Stomach (tissue), 19 donors: Measurements from ENCODE around the gene DOK6. TPM values are rescaled to one million over a fixed set of nuclear protein-coding genes. Genes with fewer than 3 reads are reported as not detected.

Experiments
- DNase-seq, 2 donors: peaks; one replicate each; pipeline versions ENCODE4 v3.0.0 to v3.0.0-alpha.2; 2013 to 2019
- H3K27ac ChIP-seq, 5 donors: fragments of 200-600 bp in 4 of 5; sonication (generic) in 4 of 5; one replicate each; pipeline ENCODE4 v1.5.1; 2013 to 2019; ENCODE audit warnings: mild to moderate bottlenecking in 1 of 5, moderate library complexity in 1 of 5
- H3K27me3 ChIP-seq, 3 donors: fragments of 200-600 bp; sonication (generic); one replicate each; pipeline ENCODE4 v1.5.1; 2017 to 2019; ENCODE audit warnings: mixed run types in 1 of 3
- H3K36me3 ChIP-seq, 4 donors: fragments of 200-600 bp; sonication (generic); 1 replicate in 3 of 4; 2 replicates in 1 of 4; pipeline ENCODE4 v1.5.1; 2016 to 2019
- H3K4me1 ChIP-seq, 4 donors: fragments of 200-600 bp; sonication (generic); one replicate each; pipeline ENCODE4 v1.5.1; 2016 to 2019
- H3K4me3 ChIP-seq, 4 donors: fragments of 200-600 bp; sonication (generic) in 3 of 4; one replicate each; pipeline ENCODE4 v1.5.1; 2016 to 2019; ENCODE audit warnings: mild to moderate bottlenecking in 1 of 4
- H3K9me3 ChIP-seq, 4 donors: fragments of 200-600 bp; sonication (generic); one replicate each; pipeline ENCODE4 v1.5.1; 2016 to 2019
- EP300 ChIP-seq: sonication (generic); formaldehyde crosslinking; IDR thresholded peaks from one replicate; pipeline ENCODE4 v1.6.1; 2017; ENCODE audit warnings: antibody characterized with exemption
- POLR2A ChIP-seq, 4 donors: fragments of 450-650 bp; IDR thresholded peaks; one replicate each; pipeline ENCODE4 v1.6.1; 2016; ENCODE audit warnings: antibody characterized with exemption in 4 of 4, control low read depth in 2 of 4, mild to moderate bottlenecking in 1 of 4, moderate library complexity in 1 of 4
- POLR2AphosphoS5 ChIP-seq, 3 donors: sonication (generic); formaldehyde crosslinking; IDR thresholded peaks; one replicate each; pipeline ENCODE4 v1.6.1; 2016; ENCODE audit warnings: antibody characterized with exemption in 3 of 3
- WGBS, 5 donors: extraction: QIAGEN DNeasy Blood & Tissue Kit in 3 of 5; methylation state at CpG; one replicate each; pipeline versions ENCODE4 v1.1.5 to v1.1.7; 2013 to 2018; 5-methylcytosine and 5-hydroxymethylcytosine counted together
- intact Hi-C: fragments of 100-400 bp; cut with DNase I; formaldehyde crosslinking; loops from one replicate; pipeline ENCODE4 v1.15.1; 2023; ENCODE audit warnings: low total_unique reads
- long read RNA-seq, 10 donors: transcript quantifications; one replicate each; lab custom pipeline, GENCODE V29; 2026
- polyA plus RNA-seq, 3 donors: library from polyadenylated mRNA; stranded (reverse); fragments of 200-250 nt; gene quantifications; one replicate each; pipeline ENCODE4 v1.2.3, GENCODE V29; 2013
- total RNA-seq, 5 donors: library from RNA; depleted of rRNA; stranded (reverse); fragments of >200 nt; gene quantifications; one replicate each; pipeline versions ENCODE4 v1.1.0 to v1.2.3, GENCODE V29; 2014 to 2016
- TF ChIP-seq, protein P1 (sequence below), 7 experiments: fragments of 450-650 bp in 4 of 7; fragments of 200-600 bp in 3 of 7; sonication (generic) in 3 of 7; IDR thresholded peaks; one replicate each; pipeline ENCODE4 v1.5.1; 2016 to 2019; ENCODE audit warnings: antibody characterized with exemption in 7 of 7, control low read depth in 2 of 7, mild to moderate bottlenecking in 1 of 7
- donor health status: healthy with polysubstance abuse.
- donor health status: Bipolar disorder and iron deficiency.
- donor health status: healthy.

The DOK6 gene
- total RNA-seq (10 to 100 TPM in 1 of 5 donors, 1 to 10 TPM in 3, not detected in 1; 1.2 to 10.1 (median 1.9) TPM), polyA plus RNA-seq (1 to 10 TPM in 1 of 3 donors, under 1 TPM in 2; 0.18 to 1.7 (median 0.31) TPM)
- long read RNA-seq, donor 1, result 0 reads
- long read RNA-seq, donor 2, full-length matches to known transcripts, result 3 of 8 reads
- long read RNA-seq, donor 2, partial matches to known transcripts, result 5 of 8 reads
- long read RNA-seq, donor 2, other reads (novel, unspliced or antisense), result 0 of 8 reads
- long read RNA-seq, donor 3, full-length matches to known transcripts, result 1 of 1 reads
- long read RNA-seq, donor 3, partial matches to known transcripts, result 0 of 1 reads
- long read RNA-seq, donor 3, other reads (novel, unspliced or antisense), result 0 of 1 reads
- long read RNA-seq, donor 4, result 0 reads
- long read RNA-seq, donor 5, partial matches to known transcripts, result 11 of 11 reads
- long read RNA-seq, donor 5, other reads (novel, unspliced or antisense), result 0 of 11 reads
- long read RNA-seq, donor 6, full-length matches to known transcripts, result 3 of 3 reads
- long read RNA-seq, donor 6, partial matches to known transcripts, result 0 of 3 reads
- long read RNA-seq, donor 6, other reads (novel, unspliced or antisense), result 0 of 3 reads
- long read RNA-seq, donor 7, result 0 reads
- long read RNA-seq, donor 8, full-length matches to known transcripts, result 1 of 1 reads
- long read RNA-seq, donor 8, partial matches to known transcripts, result 0 of 1 reads
- long read RNA-seq, donor 8, other reads (novel, unspliced or antisense), result 0 of 1 reads
- long read RNA-seq, donor 9, result 0 reads
- long read RNA-seq, donor 10, full-length matches to known transcripts, result 1 of 1 reads
- long read RNA-seq, donor 10, partial matches to known transcripts, result 0 of 1 reads
- long read RNA-seq, donor 10, other reads (novel, unspliced or antisense), result 0 of 1 reads

DNA sequence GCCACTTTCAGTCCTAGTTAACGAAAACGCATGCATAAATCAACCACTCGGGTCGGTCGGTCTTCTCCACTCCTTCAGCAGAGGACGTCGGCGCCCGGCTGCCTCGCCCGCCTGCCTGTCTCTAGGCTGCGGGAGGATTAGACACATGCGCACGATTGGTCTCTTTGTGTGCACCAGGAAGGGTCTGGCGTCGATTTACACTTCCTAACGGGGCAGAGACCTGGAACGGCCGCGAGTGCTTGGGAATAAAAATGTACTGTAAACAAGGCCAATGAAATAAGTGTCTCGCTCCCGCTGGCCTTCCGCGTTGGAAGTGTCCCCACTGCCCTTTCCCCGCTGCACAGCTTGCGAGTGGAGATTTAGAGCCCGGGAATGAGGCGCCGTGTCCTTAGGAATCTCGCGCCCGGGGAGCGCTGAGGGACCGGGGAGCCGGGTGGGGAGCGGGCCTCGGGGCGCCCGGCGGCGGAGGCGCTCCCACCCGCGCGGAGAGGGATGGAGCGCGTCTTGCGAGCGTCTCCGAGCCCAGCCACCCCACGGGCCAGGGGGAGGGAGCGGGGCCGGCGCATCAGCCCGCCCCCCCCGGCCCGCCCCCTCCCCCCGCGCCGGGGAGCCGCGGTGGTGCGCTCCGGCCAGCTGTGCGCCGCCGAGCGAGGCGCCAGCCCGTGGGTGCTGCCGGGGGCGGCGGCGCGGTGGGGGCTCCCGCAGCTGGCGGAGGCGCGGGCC is at the start of gene DOK6:
Gene DOK6, plus strand, starts transcription at position 636 of the 723 bp plus-strand sequence.
- H3K9me3 ChIP-seq, result peaks cover 0 to 4% (median 0%) of the 10 kb centered on the region in 4 donors
- intact Hi-C loops, result no loop called here
- WGBS, 5 donors, result 1 to 12% (median 2%) methylated on average over 46 to 67 of the region's 79 CpGs
- peak within 1 kb of the TSS; percentile 28 to 80 (median 47) for H3K27ac ChIP-seq
- H3K36me3 ChIP-seq, result no peaks in the 10 kb centered on the region
- H3K4me1 ChIP-seq, result peaks cover 0 to 23% (median 14%) of the 10 kb centered on the region in 4 donors
- TF ChIP-seq, protein P1, sequence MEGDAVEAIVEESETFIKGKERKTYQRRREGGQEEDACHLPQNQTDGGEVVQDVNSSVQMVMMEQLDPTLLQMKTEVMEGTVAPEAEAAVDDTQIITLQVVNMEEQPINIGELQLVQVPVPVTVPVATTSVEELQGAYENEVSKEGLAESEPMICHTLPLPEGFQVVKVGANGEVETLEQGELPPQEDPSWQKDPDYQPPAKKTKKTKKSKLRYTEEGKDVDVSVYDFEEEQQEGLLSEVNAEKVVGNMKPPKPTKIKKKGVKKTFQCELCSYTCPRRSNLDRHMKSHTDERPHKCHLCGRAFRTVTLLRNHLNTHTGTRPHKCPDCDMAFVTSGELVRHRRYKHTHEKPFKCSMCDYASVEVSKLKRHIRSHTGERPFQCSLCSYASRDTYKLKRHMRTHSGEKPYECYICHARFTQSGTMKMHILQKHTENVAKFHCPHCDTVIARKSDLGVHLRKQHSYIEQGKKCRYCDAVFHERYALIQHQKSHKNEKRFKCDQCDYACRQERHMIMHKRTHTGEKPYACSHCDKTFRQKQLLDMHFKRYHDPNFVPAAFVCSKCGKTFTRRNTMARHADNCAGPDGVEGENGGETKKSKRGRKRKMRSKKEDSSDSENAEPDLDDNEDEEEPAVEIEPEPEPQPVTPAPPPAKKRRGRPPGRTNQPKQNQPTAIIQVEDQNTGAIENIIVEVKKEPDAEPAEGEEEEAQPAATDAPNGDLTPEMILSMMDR (IDR thresholded peaks at IDR 0.05), result no peak
- TF ChIP-seq EP300, result no peak
- TF ChIP-seq POLR2A (IDR thresholded peaks at IDR 0.05), result no peak
- no peak for TF ChIP-seq POLR2AphosphoS5 (IDR thresholded peaks at IDR 0.05)
- peak within 1 kb of the TSS; percentile 56 to 59 (median 58) for H3K4me3 ChIP-seq
- peaks cover 0 to 44% (median 26%) of the 10 kb centered on the region in 3 donors for H3K27me3 ChIP-seq
- peak in 1 of 2 donors; percentile 84 for DNase-seq

DNA sequence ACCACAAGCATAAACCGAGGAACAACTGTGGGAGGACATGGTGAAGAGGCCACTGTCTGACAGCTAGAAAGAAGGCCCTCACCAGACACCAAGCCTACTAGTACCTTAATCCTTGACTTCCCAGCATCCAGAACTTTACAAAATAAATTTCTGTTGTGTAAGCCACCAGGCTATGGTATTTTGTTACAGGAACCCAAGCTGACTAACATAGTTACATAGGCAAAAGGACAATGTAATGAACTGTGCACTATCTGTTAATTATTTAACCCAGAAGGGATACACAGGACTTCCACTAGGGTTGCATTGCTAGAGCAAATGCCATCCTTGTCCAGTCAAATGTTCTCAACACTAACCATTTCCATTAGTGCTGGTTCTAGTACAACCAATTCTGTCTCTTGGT is 47.7 kb upstream of the DOK6 start:
- 82 to 90% (median 85%) methylated on average over 1 of the region's 1 CpG for WGBS, 5 donors
- H3K27ac ChIP-seq, result no peak overlapping the region
- intact Hi-C loops, result no loop called here
- no peak for DNase-seq
- H3K36me3 ChIP-seq, result no peaks in the 10 kb centered on the region
- H3K27me3 ChIP-seq, result no peaks in the 10 kb centered on the region
- TF ChIP-seq POLR2AphosphoS5 (IDR thresholded peaks at IDR 0.05) (no peak), POLR2A (IDR thresholded peaks at IDR 0.05) (no peak), EP300 (no peak)
- TF ChIP-seq, protein P1 (IDR thresholded peaks at IDR 0.05), result no peak
- no peak overlapping the region for H3K4me3 ChIP-seq
- peaks cover 0 to 5% (median 0%) of the 10 kb centered on the region in 4 donors for H3K9me3 ChIP-seq
- no peaks in the 10 kb centered on the region for H3K4me1 ChIP-seq

DNA sequence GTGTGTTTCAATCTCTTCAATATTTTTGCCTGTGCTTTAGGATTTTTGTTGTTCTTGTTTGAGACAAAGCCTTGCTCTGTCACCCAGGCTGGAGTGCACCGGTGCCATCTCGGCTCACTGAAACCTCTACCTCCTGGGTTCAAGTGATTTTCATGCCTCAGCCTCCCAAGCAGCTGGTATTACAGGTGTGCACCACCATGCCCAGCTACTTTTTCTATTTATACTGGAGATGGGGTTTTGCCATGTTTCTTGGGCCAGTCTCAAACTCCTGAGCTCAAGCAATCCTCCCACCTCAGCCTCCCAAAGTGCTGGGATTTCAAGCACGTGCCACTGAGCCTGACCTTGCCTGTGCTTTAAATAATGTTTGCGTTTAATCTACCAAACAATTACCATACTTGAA is 43.1 kb upstream of the DOK6 start:
- no peak overlapping the region for H3K27ac ChIP-seq
- H3K4me3 ChIP-seq, result no peak overlapping the region
- 61 to 75% (median 69%) methylated on average over 4 of the region's 4 CpGs for WGBS, 5 donors
- H3K36me3 ChIP-seq, result no peaks in the 10 kb centered on the region
- no peak for DNase-seq
- H3K27me3 ChIP-seq, result no peaks in the 10 kb centered on the region
- H3K4me1 ChIP-seq, result no peaks in the 10 kb centered on the region
- intact Hi-C loops, result no loop called here
- TF ChIP-seq EP300 (no peak), POLR2AphosphoS5 (IDR thresholded peaks at IDR 0.05) (no peak), POLR2A (IDR thresholded peaks at IDR 0.05) (no peak)
- TF ChIP-seq, protein P1 (IDR thresholded peaks at IDR 0.05), result no peak
- peaks cover 0 to 20% (median 14%) of the 10 kb centered on the region in 4 donors for H3K9me3 ChIP-seq
